Sciatic nerve (tissue), 2 donors: Measurements from ENCODE around the gene ATG2A. TPM values are rescaled to one million over a fixed set of nuclear protein-coding genes. Genes with fewer than 3 reads are reported as not detected.

ENCODE experiments used
- ATAC-seq: fragments of 200-7000 bp; cut with Tn5 transposase; one replicate; pipeline ENCODE4 v1.9.1; 2020; ENCODE audit warnings: mild to moderate bottlenecking, moderate library complexity
- DNase-seq: peaks from one replicate; pipeline ENCODE4 v3.0.0-alpha.2; 2020; ENCODE audit warnings: low spot score
- intact Hi-C: fragments of 100-400 bp; cut with DNase I; formaldehyde crosslinking; loops from one replicate; pipeline ENCODE4 v1.14.2; 2022
- total RNA-seq: library from RNA; stranded (reverse); fragmentation: NEBNext Ultra II Directional; extraction: Animal tissue kit (Norgen Biotek cat#: 25700); gene quantifications from one replicate; pipeline ENCODE4 v1.2.1, GENCODE V29; 2021
- donor health status: DM: no; HTN: no; CAD: no.
- donor health status: DM: no; HTN: no; CAD: no.

The ATG2A gene
- total RNA-seq, 1 donor from 2014 or later: 28.0 TPM

DNA sequence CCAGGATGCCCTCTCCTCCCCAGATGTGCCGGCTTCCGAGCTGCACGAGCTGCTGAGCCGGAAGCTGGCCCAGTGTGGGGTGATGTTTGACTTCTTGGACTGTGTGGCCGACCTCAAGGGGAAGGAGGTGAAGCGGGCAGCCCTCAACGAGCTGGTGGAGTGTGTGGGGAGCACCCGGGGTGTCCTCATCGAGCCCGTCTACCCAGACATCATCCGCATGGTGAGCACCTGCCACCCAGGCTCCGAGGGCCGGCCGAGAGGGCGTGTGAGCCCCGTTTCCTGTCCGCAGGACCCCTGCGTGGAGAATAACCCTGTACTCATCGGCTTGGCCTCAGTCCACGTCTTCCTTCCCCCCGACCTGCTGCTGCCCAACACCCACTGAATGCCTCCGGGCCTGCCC lies 9.7 kb upstream of the ATG2A start:
- intact Hi-C loops: loop anchor here (10.0 kb wide), 1 partner anchor 188 kb away; the partner anchor contains the start of genes TM7SF2 and ZNHIT2
- DNase-seq (no peak), ATAC-seq (no peak)

DNA sequence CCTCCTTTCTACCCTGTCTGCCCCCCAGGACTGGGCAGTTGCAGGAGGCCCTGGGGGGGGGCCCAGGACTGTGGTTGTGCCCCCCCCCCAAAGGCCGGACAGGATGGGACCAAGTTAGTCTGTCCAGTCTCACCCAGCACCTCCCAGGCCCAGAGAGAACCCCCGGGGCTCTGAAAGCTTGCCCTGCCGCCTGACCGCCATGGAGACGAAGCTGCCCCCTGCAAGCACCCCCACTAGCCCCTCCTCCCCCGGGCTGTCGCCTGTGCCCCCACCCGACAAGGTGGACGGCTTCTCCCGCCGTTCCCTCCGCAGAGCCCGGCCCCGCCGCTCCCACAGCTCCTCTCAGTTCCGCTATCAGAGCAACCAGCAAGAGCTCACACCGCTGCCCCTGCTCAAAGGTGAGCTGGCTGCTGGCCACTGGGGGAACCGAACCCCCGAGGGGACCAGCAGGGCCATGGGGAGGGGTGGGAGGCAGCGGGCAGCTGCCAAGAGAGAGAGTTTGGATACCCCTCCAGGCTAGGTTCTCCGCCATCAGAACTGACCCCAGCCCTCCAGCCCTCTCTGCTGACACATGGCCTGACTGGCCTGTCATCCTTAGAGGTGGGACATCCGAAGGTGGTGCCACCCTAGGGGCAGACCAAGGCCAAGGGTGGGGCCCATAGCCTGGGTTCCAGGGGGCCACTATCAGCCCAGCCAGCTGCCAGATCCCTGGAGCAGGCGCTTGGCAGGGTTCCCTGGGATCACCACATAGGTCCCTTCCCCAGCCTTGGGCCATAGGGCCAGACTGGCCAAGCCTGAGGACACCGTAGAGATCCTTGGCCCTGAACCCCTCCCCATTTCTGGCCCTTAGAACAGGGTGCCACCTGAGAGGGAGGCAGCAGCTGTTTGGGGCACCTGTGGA lies 8.8 kb upstream of the ATG2A start:
- intact Hi-C loops: loop anchor here (10.0 kb wide), 1 partner anchor 189 kb away; the partner anchor contains the start of genes TM7SF2 and ZNHIT2
- ATAC-seq: no peak
- DNase-seq: no peak

DNA sequence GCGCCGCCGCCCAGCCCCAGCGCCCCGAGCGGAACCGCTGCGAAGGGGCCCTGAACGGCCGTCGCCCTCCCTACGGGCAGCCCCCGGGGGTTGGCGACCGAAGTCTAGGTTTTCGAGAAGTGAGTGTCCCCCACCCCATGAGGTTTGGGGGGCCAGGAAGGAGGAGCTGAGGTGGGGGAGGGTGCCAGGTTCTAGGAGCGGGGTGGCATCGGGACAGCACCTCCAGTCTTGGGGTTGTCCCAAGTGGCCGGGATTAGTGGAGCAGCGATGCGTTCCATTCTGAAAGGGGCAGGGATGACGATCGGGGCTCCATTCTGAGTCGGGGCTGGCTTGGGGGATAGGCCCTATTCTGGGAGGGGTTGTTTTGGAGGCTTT lies 7.9 kb upstream of the ATG2A start:
- no peak for ATAC-seq
- no peak for DNase-seq
- intact Hi-C loops: loop anchor here (10.0 kb wide), 1 partner anchor 190 kb away; the partner anchor contains the start of genes TM7SF2 and ZNHIT2

DNA sequence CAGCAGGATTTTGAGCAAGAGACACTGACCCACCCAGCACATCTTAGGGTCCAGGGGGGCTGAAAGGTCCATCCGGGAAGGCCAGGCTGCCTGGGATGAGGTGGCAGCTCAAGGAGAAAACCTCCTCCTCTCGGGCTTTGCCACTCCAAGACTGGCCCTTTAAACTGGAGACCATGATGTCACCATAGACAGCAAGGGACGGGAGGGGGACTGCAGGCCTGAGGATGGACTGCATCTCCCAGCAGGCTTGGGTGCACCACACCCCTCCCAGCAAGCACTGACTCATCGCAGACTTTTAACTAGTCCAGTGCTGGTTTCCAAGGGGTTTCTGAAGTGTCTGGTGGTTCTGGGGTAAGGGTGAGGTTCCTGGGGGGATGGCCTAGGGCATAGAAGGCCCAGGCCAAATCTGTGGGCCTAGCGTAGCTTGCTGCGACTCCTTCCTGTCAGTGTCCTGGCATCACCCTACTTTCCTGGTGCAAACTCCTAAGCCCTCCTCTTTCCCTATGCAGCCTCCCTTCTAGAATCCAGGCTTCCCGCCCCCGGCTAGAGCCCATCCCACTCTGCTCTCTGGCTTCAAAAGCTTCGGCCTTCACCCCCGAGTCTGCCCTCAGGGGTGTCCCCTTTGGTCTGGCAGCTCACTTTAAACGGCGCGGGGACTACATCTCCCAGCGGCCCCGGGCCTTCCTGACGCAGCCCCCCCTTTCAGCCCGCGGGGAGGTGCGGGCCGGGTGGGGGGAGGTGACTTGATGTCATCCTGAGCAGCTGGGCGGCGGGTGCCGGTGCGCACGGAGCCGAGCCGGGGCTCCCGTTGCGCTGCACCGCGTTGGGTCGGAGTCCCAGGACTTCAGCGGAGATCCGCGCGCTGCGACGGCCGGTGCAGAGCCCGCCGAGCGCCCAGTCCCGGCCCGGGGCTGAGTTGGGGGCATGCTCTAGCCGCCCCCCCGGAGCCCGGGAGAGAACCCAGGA lies 7.2 kb upstream of the ATG2A start, which contains the start of gene PPP2R5B:
TSS of gene PPP2R5B (plus strand) at position 746 of the 966 bp plus-strand sequence. CDS start 1,046 bp downstream, outside the sequence.
- DNase-seq: peak; percentile 95
- intact Hi-C loops: loop anchor here (10.0 kb wide), 1 partner anchor 191 kb away; the partner anchor contains the start of genes TM7SF2 and ZNHIT2

DNA sequence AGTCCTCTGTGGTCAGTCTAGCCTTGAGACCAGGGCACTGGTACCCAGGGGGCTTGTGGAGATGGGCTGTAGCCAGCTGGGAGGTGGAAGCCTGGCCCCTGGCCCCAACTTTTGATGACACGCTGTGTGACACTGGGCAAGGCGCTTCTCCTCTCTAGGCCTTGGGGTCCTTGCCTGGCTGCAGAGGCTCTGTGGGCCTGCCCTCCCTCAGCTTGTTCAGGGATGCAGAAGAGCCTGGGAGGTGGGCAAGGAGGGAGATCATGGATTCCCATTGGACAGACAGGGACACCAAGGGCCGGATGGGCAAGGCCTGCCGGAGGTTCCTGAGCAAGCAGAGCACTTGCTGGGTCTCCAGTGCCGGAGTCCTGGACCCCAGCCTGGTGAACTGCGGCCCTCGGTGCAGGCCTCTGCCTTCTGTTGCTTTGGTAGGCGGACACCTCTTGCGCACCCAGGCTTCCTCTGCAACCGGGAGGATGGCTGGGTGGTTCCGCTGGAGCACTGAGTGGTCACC lies 6.2 kb upstream of the ATG2A start:
- DNase-seq (no peak), ATAC-seq (no peak)
- intact Hi-C loops: loop anchor here (10.0 kb wide), 1 partner anchor 192 kb away; the partner anchor contains the start of genes TM7SF2 and ZNHIT2

More for the DNA sequence above, 7.2 kb upstream of the ATG2A start, which contains the start of gene PPP2R5B:
- peak; percentile 97 for ATAC-seq

DNA sequence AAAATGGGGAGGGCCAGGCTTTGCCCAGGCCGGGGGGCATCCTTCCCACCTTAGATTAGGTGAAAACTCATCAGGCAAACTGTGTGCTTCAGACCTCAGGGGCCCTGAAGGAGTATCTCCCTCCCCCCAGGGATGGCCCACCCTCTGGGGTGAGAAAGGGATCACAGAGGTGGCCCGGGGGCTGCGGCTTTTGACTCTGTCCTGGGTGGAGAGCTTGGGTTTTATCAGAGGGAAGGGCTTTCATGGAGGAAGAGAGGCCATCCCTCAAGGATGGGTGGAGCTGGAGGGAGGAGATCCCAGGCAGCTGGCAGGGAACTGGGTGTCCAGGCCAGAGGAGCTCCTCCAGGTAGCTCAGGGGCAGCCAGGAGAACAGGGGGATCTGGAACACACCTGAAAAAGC lies 4.4 kb upstream of the ATG2A start:
- DNase-seq: no peak
- intact Hi-C loops: loop anchor here (10.0 kb wide), 1 partner anchor 193 kb away; the partner anchor contains the start of genes TM7SF2 and ZNHIT2
- ATAC-seq: no peak

DNA sequence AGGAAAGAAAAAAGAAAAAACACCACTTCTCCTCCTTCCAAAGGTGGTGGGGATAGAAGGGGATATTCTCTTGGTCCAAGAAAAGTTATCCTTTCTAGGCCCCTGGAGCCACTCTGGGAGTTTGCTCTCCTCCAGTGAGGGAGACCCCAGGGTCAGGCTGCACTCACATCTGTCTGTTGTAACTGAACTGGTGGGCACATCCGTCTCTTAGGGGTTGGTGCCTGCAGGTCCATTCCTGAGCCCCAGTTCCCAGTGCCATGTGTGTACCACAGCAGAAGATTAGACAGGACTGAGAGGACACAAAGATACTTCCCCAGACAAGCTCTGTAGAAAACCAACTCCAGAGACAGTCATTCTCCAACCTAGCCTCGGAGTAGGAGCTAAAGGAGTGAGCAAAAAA lies 3.1 kb upstream of the ATG2A start:
- intact Hi-C loops: loop anchor here (10.0 kb wide), 1 partner anchor 195 kb away; the partner anchor contains the start of genes TM7SF2 and ZNHIT2
- ATAC-seq (no peak), DNase-seq (peak; percentile 51)

DNA sequence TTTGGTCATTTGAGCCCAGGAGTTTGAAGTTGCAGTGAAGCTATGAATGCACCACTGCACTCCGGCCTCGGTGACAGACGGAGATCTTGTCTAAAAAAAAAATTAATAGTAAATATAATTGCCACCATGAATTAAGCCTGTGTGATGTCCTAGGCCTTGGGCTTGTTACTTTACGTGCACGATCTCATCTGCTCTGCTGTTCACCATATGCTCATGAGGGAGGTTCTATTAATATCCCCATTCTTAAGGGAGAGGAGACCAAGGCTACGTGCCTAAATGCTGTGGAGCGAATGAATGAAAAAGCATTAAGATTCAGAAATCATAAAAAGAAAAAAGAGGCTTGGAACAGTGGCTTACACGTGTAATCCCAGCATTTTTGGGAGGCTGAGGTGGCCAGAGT lies 2.6 kb upstream of the ATG2A start:
- DNase-seq: no peak
- intact Hi-C loops: loop anchor here (10.0 kb wide), 2 partner anchors 95 to 195 kb away; partner anchors contain the start of genes ARL2, TM7SF2 and ZNHIT2
- ATAC-seq: no peak

DNA sequence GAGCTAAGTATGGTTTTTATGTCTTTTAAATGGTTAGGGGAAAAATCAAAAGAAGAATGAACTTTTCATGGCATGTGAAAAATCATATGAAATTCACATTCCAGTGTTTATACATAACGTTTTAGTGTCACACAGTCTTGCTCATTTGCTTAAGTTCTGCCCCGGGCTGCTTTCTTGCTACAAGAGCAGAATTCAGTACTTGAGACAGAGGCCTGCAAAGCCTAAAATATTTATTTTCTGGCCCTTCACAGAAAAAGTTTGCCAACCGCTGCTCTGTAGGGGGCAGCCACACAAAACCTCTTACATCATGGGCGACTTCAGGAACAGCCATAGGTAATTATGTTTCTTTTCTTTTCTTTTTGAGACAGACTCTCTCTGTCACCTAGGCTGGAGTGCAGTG lies 1.0 kb upstream of the ATG2A start:
- ATAC-seq (peak; percentile 1), DNase-seq (no peak)
- intact Hi-C loops: loop anchor here (10.0 kb wide), 1 partner anchor 97 kb away; the partner anchor contains the start of gene ARL2

DNA sequence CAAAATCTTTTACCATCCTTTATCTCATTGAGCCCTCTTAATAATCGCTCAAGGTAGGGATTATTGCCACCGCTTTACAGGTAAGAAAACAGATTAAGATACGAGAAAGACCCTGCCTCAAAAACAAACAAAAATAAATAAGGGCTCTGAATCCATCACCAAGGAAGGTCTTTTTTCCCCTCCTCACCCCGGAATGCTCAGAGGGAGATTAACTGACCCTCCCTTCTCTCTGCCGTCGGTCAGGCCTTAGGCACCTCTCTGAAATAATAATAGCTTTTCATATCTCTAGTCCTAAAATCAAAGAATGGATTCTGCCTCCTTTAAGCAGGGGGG lies 620 bp upstream of the ATG2A start:
- ATAC-seq (no peak), DNase-seq (no peak)
- intact Hi-C loops: loop anchor here (10.0 kb wide), 1 partner anchor 97 kb away; the partner anchor contains the start of gene ARL2

DNA sequence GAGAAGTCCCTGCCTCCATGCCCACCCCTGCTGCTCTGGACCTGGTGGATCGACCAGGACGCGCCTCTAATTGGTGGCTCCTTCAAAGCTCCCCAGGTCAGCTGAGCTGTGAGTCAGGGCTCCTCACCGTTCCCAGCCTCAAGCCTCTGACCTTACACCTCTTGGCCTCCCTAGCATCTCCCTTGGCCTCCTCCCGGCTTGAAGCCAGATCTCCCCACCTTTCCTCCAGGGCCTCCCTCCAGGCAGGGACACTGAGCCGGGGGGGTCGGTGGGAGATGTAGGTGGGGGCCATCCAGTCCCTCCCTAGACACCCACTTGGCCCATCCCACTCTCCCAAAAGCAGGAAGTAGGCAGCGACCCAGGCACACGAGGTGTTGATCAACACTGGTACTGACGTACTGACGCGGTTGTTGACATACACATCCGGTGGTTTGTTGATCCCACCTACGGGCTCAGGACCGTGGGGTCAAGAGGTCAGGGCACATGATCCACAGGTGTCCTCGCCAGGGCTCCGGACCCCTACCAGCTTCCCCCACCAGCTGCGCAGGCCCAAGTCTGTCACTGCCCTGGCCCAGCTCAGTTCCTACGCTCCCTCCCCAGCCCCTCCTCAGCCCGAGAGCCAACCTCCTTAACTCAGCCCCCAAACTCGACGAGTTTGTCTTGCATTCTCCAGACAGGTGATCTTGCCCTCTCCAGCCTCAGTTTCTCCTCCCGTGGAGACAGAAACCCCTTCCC lies 802 bp downstream of the ATG2A start:
- DNase-seq (peak; percentile 81), ATAC-seq (peak; percentile 31)
- intact Hi-C loops: loop anchor here (10.0 kb wide), 1 partner anchor 99 kb away; the partner anchor contains the start of gene ARL2

DNA sequence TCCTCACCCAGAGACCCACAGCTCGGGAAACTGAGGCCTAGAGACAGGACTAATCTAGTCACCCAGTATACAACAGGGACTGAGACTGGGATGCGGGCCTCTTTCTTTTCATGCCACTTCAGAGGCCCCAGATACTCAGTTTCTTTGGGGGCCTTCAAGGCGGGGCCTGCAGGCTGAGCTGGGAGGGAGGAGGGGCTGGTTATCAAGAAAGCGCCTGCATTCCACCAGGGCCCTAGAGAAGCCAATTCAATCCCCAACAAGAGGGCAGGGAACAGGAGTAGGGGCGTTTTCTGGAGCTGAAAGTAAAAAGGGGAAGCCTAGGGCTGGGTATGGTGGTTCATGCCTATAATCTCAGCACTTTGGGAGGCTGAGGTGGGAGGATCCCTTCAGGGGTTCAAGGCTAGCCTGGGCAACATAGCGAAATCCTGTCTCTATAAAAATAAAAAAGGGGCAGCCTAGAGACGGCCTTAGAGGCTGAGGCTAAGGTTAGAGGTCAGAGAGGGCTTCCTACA lies 1.6 kb downstream of the ATG2A start:
- intact Hi-C loops: loop anchor here (10.0 kb wide), 1 partner anchor 99 kb away; the partner anchor contains the start of gene ARL2
- ATAC-seq: no peak
- DNase-seq: no peak

DNA sequence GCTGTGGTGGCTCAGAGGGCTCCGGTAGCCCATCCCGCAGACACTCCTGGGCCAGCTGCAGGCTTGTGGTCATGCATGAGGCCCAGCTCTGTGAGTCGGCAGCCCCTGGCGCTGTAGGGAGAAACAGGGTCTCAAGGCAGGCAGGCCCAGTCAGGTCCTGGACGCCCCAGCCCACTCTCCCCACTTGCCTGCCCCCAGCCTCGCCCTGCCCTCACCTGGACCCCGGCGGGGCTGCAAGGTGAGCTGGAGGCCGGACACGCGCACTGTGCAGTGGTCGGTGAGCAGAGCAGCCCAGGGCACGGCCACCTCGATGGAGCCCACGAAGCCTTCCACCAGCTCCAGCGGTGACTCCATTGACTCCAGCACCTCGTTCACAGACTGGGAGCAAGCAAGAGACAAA lies 2.9 kb downstream of the ATG2A start:
- no peak for DNase-seq
- intact Hi-C loops: loop anchor here (10.0 kb wide), 1 partner anchor 101 kb away; the partner anchor contains the start of gene ARL2

DNA sequence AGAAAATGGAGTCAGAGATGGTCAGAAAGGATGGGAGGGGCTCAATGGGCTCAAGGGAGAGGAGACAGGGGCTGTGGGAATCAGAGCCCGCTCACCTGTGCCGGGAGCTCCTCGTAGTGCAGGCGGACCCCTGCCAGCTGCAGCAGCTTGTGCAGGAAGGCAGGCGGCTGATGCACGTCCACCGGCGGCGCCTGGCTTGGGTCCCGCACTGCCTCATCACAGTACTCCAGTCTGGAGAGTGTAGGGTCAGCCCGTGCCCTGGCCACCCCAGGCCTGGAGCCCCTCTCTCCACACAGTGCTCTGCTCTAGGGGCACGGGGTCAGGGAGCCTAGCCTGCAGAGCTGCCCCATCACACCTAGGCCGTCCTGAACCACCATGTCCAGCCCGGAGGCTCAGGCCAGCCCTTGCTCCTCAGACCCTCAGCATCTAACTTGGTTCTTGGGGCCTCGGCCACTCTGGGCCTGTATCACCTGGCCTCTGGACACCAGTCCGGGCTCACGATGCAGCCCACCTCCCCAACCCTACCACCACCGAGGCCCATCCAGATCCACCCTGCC lies 3.8 kb downstream of the ATG2A start:
- ATAC-seq (no peak), DNase-seq (no peak)
- intact Hi-C loops: loop anchor here (10.0 kb wide), 1 partner anchor 102 kb away; the partner anchor contains the start of gene ARL2

More for the DNA sequence above, 2.9 kb downstream of the ATG2A start:
- ATAC-seq: no peak

DNA sequence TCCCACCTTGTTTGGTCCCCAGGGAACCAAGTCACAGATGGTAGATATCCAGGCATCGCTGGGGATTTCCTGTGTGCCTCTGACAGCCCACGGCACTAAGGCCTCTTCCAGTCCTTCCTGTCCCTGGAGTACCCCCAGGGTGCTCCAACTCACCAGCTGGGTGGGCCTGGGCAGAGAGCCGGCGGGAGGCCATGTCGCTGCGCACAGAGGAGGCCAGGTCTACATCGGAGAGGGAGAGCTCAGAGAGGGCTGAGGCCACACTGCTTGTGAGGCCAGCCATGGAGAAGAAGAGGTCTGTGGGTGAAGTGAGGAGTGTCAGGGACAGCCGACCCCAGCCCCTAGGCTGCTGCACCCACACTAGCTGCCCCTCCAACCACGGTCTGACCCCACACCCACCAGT lies 5.3 kb downstream of the ATG2A start:
- DNase-seq: no peak
- intact Hi-C loops: loop anchor here (10.0 kb wide), 1 partner anchor 103 kb away; the partner anchor contains the start of gene ARL2
- no peak for ATAC-seq

DNA sequence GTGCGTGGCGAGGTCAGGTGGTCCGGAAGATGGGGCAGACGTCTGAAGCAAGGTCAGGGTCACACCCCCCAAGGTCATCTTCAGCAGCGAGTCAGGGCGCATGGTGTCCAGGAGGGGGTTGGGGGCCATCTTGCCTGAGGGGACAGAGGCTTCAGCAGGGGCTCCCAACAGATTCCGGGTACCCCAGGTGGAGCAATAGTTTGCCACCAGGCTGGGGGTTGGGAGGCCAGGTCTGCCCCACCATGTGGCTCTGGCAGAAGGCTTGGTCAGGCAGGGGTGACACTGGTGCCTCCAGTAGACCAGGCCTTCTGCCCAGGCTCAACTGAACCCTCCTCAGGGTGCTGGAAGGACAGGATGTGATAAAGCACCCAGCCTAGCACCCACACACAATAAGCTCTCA lies 5.9 kb downstream of the ATG2A start:
- no peak for ATAC-seq

More for the DNA sequence above, 5.9 kb downstream of the ATG2A start:
- no peak for DNase-seq
- intact Hi-C loops: loop anchor here (10.0 kb wide), 1 partner anchor 104 kb away; the partner anchor contains the start of gene ARL2
